Measurements from ENCODE around the gene FAM53A.
"Not testable (repeated sequence)": the region's sequence is repeated elsewhere in the genome, so short reads cannot be mapped to it uniquely, and the experiment has no call there.

Gene FAM53A

DNA sequence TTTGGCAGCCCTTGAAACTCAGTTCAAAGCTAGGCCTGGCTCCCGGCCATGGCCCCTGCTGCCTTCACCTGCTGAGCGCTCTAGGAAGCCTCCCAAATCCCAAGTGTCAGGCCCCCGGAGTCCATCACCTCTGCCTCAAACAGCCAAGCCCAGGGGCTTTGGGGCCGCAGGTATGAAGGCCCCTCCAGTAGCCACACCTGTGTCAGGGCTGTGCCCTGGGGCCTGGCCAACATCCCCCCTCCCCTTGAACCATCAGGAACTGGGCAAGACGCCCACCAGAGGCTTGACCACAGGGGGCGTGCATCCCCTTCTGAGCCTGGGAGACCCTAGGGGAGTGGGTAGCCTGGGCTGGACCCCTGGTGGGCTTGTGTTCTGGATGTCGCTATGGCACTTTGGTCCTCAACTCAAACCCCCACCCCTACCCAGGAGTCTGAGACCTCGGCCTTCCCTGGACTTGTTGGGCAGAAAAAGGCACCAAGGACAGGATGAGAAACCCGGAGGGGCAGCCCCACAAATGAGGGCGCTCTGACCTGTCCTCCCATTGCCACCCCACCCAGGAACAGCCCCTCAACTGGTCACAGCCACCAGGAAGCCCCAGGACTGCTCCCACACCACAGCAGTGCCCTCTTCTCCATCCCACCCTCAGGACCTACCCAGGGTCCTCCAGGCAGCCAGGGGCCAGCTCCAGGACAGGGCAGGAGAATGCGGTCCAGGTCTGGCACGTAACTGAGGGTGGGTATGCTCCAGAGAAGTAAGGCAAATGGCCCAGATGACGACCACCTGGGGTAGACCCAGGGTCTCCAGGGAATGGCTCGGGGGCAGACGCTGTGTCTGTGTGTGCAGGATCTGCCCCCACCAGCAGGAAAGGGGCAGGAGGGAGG lies 32.2 kb upstream of the FAM53A start:
- DNase-seq, result no peak

- no peak for DNase-seq
Observed at GRCh38 chr4:1715002-1715758, 31.1 kb upstream of the FAM53A start.

- no peak for DNase-seq
Observed at GRCh38 chr4:1714303-1715001, 30.3 kb upstream of the FAM53A start.

- DNase-seq, result no peak
Observed at GRCh38 chr4:1713003-1713851, 29.1 kb upstream of the FAM53A start.

DNA sequence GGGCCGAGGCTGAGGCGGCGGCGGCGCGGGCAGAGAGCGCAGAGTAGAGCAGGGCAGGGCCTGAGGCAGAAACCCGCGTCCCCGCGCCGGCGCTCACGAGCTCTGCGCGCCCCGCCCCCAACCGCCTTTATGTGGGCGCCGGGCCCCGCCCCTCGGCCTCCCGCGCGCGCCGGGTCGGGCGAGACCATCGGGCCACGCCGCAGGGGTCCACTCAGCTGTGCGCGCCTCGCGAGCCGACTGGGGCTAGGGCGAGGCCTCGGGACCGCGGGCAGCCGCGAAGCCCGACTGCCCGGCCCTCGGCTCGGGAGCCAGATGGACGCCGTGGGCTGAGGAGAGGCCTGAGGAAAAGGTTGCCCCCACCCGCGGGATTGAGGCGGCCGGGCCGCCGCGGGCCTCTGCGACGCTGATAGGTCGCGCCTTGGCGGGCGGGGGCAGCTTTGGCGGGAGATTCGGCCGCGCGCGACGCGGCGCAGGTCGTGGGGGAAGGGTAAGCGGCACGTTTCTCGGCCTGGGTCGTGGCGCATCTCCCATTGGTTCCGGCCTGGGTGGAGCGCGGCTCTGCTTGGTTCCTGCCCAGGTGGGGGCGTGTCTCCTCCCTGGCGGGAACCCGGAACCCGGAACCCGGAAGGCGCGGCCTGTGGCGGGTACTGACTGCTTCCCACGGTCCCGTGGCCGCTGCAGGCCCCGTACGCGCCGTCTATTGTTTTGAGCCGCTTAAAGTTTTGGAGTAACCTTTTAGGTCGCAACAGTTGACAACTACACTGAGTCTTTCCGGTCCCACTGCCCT lies 28.3 kb upstream of the FAM53A start, which contains the start of gene SLBP:
TSS of gene SLBP (minus strand) at position 104 of the 787 bp plus-strand sequence. CDS start 131 bp downstream, outside the sequence.
- peak; percentile 63 for DNase-seq

GRCh38 chr4:1711571-1712215 lies 27.6 kb upstream of the FAM53A start:
- no peak for DNase-seq

DNA sequence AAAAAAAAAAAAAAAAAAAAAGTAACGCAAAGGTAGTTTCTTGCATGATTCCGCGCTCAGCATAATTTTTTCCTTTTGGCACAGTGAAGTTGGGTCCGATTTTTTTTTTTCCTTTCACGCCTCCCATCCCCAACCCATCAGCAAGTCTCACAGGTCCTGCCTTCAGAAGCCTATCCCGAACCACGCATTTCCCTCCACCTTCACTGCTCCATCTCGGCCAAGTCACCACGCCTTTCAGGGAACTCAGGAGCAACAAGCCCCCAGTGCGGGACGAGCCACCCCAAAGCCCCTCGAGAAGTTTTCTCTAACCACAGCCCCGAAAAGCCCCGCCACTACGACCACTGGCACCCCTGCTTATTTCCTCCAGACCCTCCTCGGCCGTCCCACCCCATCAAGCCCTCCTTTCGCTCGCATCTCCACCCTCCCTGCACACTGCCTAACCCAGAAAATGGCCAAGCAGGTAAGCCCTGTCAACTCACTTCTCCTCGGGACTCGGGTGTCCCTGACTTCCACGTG lies 27.0 kb upstream of the FAM53A start:
- no peak for DNase-seq

GRCh38 chr4:1708581-1708980 lies 24.5 kb upstream of the FAM53A start:
- no peak for DNase-seq

GRCh38 chr4:1706358-1706757 lies 22.2 kb upstream of the FAM53A start:
- DNase-seq, result no peak

DNA sequence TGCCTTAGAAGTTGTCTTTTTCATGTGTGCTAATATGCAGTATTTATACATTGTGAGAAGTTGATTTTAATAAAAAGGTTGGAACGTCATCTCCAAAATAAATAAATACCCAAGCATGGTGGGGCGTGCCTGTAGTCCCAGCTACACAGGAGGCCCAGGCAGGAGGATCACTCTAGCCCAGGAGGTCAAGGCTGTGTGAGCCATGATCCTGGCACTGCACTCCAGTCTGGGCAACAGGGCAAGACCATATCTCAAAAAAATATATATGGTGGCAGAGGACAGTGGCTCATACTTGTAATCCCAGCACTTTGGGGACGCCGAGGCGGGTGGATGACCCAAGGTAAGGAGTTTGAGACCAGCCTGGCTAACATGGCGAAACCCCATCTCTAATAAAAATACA lies 21.6 kb upstream of the FAM53A start:
- no peak for DNase-seq

DNA sequence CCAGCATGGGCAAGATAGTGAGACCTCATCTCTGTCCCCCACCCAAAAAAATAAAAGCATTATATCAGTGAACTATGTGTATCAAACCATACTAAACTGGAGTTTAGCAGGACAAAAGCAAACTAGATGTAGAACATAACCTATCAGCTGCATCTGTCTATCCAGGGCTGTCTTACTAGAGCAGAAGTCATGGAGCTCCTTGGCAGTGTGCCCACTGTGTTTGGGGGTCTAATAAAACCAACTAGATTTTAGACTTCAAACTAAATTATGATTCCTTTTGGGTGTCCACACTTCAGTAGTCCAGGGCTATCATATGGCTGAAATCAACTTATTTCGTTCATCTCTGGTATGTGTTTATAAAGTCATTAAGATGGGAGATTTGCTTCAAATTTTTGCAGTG lies 19.8 kb upstream of the FAM53A start:
- DNase-seq, result no peak

DNA sequence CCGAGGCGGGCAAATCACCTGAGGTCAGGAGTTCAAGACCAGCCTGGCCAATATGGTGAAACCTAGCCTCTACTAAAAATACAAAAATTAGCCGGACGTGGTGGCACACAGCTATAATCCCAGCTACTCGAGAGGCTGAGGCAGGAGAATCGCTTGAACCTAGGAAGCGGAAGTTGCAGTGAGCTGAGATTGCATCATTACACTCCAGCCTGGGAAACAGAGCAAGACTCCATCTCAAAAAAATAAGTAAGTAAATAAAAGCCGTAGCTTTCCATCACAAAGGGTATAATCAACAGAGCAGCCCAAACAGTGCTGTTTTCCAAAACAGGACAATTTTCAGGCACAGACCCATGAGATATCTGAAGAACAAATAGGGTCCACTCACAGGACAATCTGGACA lies 17.6 kb upstream of the FAM53A start:
- not testable (repeated sequence) for DNase-seq

- no peak for DNase-seq
Observed at GRCh38 chr4:1695913-1696312, 11.8 kb upstream of the FAM53A start.

GRCh38 chr4:1693131-1693896 lies 9.2 kb upstream of the FAM53A start:
- DNase-seq, result no peak

DNA sequence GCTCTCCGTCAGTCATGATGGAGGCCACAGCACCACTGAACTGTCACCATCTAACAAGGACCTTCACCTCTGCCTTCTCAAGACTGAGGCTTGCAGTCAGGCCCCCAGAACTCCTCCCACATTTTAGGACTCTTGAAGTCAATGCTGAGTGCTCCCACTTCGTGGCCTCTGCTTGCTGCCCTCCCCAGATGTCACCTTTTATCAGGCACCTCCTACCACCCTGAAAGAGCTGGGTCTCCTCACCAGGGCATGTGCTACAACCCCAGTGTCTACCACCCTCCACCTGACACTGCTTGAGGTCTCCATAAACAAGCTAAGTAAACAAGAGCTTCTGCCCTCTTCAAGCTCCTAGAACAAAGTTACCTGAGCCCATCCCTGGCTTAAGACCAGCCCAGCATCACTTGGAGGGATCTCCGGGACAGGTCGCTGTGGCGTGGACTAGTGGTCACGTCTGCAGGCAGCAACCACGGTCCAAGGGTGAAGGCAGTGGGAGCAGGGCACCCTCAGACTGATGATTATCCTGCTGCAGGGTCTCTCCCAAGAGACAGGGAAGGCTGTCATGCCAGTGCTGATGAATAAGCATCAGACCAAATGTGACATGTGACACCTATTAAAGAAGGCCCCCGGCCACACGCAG lies 7.7 kb upstream of the FAM53A start:
- no peak for DNase-seq

DNA sequence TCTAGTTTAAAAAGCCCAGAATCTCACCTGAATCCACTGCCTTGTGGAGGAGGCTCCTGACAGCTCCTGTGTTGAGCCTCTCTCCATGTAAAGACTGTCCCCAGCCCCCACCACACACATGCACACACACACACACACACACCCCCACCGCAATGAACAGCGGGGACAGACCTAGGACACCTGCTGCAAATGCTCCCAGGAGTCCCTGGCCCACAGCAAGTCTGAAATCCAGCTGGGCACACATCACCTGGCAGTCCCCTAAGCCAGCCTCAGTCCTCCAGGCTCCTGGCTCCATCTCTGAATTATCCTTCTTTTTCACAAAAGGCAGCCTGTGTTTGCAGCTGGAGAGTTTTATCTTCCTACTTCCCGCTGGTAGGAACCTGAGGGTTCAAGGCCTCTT lies 6.6 kb upstream of the FAM53A start:
- no peak for DNase-seq

DNA sequence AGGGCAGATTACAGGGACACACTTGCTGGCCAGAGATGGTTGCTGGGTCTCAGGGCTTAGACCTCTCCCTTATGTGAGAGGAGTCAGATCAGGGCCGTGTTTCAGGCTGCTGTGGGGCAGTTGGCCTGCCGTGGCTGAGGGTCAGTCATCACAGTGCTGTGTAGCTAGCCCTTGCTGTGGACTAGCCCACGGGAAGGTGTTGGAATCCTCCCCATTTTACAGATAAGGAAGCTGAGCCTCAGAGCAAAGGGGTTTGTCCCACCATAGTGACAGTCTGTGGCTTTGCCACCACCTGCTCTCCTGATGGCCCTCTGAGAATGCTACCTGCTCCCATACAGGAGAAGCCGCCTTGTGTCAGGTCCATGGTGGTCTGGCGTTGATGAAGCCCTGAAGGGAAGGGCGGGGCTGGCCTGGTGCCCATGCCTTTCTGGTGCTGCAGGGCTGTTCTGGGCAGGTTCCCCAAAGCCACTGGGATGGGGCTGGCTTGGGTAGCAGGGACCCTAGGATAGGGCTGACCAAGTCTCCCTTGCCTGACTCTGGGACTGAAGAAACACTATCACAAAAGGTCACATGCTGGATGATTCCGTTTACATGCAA lies 2.4 kb upstream of the FAM53A start:
- DNase-seq, result no peak

DNA sequence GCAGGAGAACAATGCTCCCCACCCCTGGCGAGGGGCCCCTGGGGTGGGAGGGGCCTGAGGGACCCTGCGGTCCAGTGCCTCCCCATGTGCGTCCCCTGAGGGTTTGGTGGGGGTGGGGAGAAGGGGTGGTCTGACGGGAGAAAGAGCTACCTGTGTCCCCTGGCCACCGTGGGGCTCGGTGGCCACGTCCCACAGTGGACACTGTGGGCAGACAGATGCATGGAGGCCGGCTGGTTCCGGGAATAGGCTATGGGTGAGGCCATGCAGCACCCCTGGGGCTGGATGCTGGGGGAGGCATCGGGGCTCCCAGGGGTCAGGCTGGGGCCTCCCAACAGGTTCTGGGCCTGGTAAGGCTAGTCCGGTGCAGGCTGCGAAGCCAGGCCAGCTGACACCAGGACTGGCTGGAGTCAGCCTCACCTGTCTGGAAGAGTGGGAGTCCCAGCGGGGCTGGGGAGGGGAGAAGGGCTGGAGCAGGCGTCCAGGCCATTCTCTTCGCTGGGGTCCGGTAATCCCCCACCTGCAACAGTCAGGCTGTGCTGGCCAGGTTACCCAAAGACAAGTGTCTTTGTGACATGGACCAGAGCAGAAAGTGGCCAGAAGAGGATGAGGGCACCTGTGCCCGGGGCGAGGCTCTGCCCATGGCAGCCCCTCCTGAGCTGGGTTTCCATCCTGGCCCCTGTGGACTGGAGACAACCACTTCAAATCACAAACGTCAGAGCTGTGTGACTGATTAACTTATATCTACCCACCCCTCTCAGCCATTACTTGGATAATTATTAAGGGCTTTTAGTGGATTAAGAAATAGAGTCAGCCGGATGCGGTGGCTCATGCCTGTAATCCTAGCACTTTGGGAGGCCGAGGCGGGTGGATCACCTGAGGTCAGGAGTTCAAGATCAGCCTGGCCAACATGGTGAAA lies 1.4 kb upstream of the FAM53A start:
- no peak for DNase-seq
